ENCODE measurements around the gene STK40.
A peak's percentile ranks its signal among the peaks of the same experiment; 100 is the strongest.

The STK40 gene

GRCh38 chr1:36425791-36426190 is 40.1 kb upstream of the STK40 start:
- Histone ChIP-seq H3K36me3 (ENCODE audit: insufficient read depth, low read length) (peaks cover 5% of the 10 kb centered on the region; the same call in 1 of the 2 replicates), H2AFZ (ENCODE audit: low read depth, low read length) (no peak overlapping the region), H3K4me2 (ENCODE audit: insufficient read depth, low read length) (no peak overlapping the region), H3K9me3 (ENCODE audit: insufficient read depth, low read length, severe bottlenecking) (no peaks in the 10 kb centered on the region), H3K9ac (ENCODE audit: low read depth, low read length) (no peak overlapping the region), H3K27ac (ENCODE audit: low read length) (no peak overlapping the region), H3K79me2 (ENCODE audit: insufficient read depth, low read length) (no peaks in the 10 kb centered on the region), H3K27me3 (ENCODE audit: insufficient read depth, low read length, poor library complexity) (no peaks in the 10 kb centered on the region), H3K4me3 (ENCODE audit: low read depth in 1 of 2, low read length in 2 of 2) (no peak overlapping the region), H4K20me1 (ENCODE audit: insufficient read depth, low read length) (no peaks in the 10 kb centered on the region), H3K4me1 (ENCODE audit: insufficient read depth, low read length) (0 out of 2 replicates have a peak, but pooled peaks cover under 1% of the 10 kb centered on the region)
- no peak for ATAC-seq (ENCODE audit: insufficient read depth, low read depth)
- no peak for DNase-seq
- TF ChIP-seq EZH2 (IDR thresholded peaks at IDR 0.05; ENCODE audit: borderline replicate concordance, low read depth, low read length, severe bottlenecking) (no peak), CTCF (IDR thresholded peaks at IDR 0.05; ENCODE audit: borderline replicate concordance, extremely low read depth, low read length, poor library complexity, severe bottlenecking) (no peak)

- DNase-seq (no peak), ATAC-seq (ENCODE audit: insufficient read depth, low read depth) (no peak)
- no peak overlapping the region for H3K4me2 ChIP-seq (ENCODE audit: insufficient read depth, low read length)
- H3K9ac ChIP-seq (ENCODE audit: low read depth, low read length), result no peak overlapping the region
- peaks cover 7% of the 10 kb centered on the region for H3K4me1 ChIP-seq (ENCODE audit: insufficient read depth, low read length)
- no peak for TF ChIP-seq CTCF (IDR thresholded peaks at IDR 0.05; ENCODE audit: borderline replicate concordance, extremely low read depth, low read length, poor library complexity, severe bottlenecking)
- TF ChIP-seq EZH2 (IDR thresholded peaks at IDR 0.05; ENCODE audit: borderline replicate concordance, low read depth, low read length, severe bottlenecking), result no peak
- H3K36me3 ChIP-seq (ENCODE audit: insufficient read depth, low read length), result peaks cover 5% of the 10 kb centered on the region; the same call in 1 of the 2 replicates
- H3K4me3 ChIP-seq (ENCODE audit: low read depth in 1 of 2, low read length in 2 of 2), result no peak overlapping the region
- H4K20me1 ChIP-seq (ENCODE audit: insufficient read depth, low read length), result no peaks in the 10 kb centered on the region
- no peaks in the 10 kb centered on the region for H3K27me3 ChIP-seq (ENCODE audit: insufficient read depth, low read length, poor library complexity)
- no peak overlapping the region for H3K27ac ChIP-seq (ENCODE audit: low read length)
- H3K9me3 ChIP-seq (ENCODE audit: insufficient read depth, low read length, severe bottlenecking), result no peaks in the 10 kb centered on the region
- 0 out of 2 replicates have a peak overlapping the region, but pooled peaks have one; percentile 67 for H2AFZ ChIP-seq (ENCODE audit: low read depth, low read length)
- H3K79me2 ChIP-seq (ENCODE audit: insufficient read depth, low read length), result no peaks in the 10 kb centered on the region
Measured at GRCh38 chr1:36421649-36422048, 35.9 kb upstream of the STK40 start.

- Histone ChIP-seq H3K4me3 (ENCODE audit: low read depth in 1 of 2, low read length in 2 of 2) (no peak overlapping the region), H3K4me2 (ENCODE audit: insufficient read depth, low read length) (peak overlapping the region; percentile 23; the same call in 1 of the 2 replicates), H3K9me3 (ENCODE audit: insufficient read depth, low read length, severe bottlenecking) (no peaks in the 10 kb centered on the region), H3K9ac (ENCODE audit: low read depth, low read length) (peak overlapping the region; percentile 15; the same call in 1 of the 2 replicates), H3K27me3 (ENCODE audit: insufficient read depth, low read length, poor library complexity) (no peaks in the 10 kb centered on the region), H2AFZ (ENCODE audit: low read depth, low read length) (peak overlapping the region; percentile 67), H3K79me2 (ENCODE audit: insufficient read depth, low read length) (no peaks in the 10 kb centered on the region), H3K27ac (ENCODE audit: low read length) (peak overlapping the region; percentile 36; the same call in 1 of the 2 replicates), H4K20me1 (ENCODE audit: insufficient read depth, low read length) (no peaks in the 10 kb centered on the region), H3K4me1 (ENCODE audit: insufficient read depth, low read length) (peaks cover 7% of the 10 kb centered on the region), H3K36me3 (ENCODE audit: insufficient read depth, low read length) (peaks cover 5% of the 10 kb centered on the region; the same call in 1 of the 2 replicates)
- ATAC-seq (ENCODE audit: insufficient read depth, low read depth), result peak; percentile 99
- DNase-seq, result peak; percentile 90
- TF ChIP-seq EZH2 (IDR thresholded peaks at IDR 0.05; ENCODE audit: borderline replicate concordance, low read depth, low read length, severe bottlenecking), result no peak
- peak; percentile 99 for TF ChIP-seq CTCF (IDR thresholded peaks at IDR 0.05; ENCODE audit: borderline replicate concordance, extremely low read depth, low read length, poor library complexity, severe bottlenecking)
Measured at GRCh38 chr1:36420836-36421317, 35.2 kb upstream of the STK40 start.
